PC-3 (cell line): ENCODE results near the gene ALG12. TPM values are rescaled to one million over a fixed set of nuclear protein-coding genes. Genes with fewer than 3 reads are reported as not detected.

Source experiments
- ATAC-seq: fragments of 200-7000 bp; cut with Tn5 transposase; 2 replicates; pipeline ENCODE4 v1.9.1; 2020; ENCODE audit warnings: mild to moderate bottlenecking, moderate library complexity
- BruUV-seq: library from RNA; stranded (reverse); fragments of 400-500 nt; replicated peaks from 2 replicates; lab custom pipeline; 2021; lab: Mats Ljungman, UMichigan
- CTCF ChIA-PET: fragments of 300-600 bp; sonication (Branson Sonifier 250); formaldehyde crosslinking; loops from one replicate; lab custom pipeline; 2022; ENCODE audit warnings: antibody characterized with exemption; lab: Charles Lee
- POLR2A ChIA-PET: fragments of 300-600 bp; sonication (Branson Sonifier 250); formaldehyde crosslinking; loops from one replicate; lab custom pipeline; 2022; ENCODE audit warnings: antibody characterized with exemption; ENCODE audit not compliant: unreplicated experiment; lab: Charles Lee
- DNase-seq: peaks from one replicate; pipeline ENCODE4 v3.0.0-alpha.2; 2015
- H2AFZ ChIP-seq: fragments of 300-600 bp; sonication (generic); 2 replicates; pipeline ENCODE4 v1.6.0; 2016; ENCODE audit warnings: antibody characterized with exemption, low read length
- H3F3A ChIP-seq: fragments of 300-600 bp; sonication (generic); one replicate; pipeline ENCODE4 v1.6.0; 2017; ENCODE audit warnings: antibody characterized with exemption, low read length, control low read depth, mild to moderate bottlenecking; ENCODE audit not compliant: unreplicated experiment
- H3K27ac ChIP-seq: fragments of 300-600 bp; sonication (generic); 2 replicates; pipeline ENCODE4 v1.5.1; 2016; ENCODE audit warnings: mild to moderate bottlenecking, low read length
- H3K27me3 ChIP-seq: fragments of 300-600 bp; sonication (generic); 2 replicates; pipeline ENCODE4 v1.6.1; 2016; ENCODE audit warnings: low read length, mixed read lengths
- H3K36me3 ChIP-seq: fragments of 300-600 bp; sonication (generic); 2 replicates; pipeline ENCODE4 v1.6.1; 2016; ENCODE audit warnings: low read depth, mixed run types, low read length, mixed read lengths
- H3K4me1 ChIP-seq: fragments of 300-600 bp; sonication (generic); 2 replicates; pipeline ENCODE4 v1.5.1; 2016; ENCODE audit warnings: low read length; ENCODE audit not compliant: insufficient read depth
- H3K4me2 ChIP-seq: fragments of 300-600 bp; sonication (generic); 2 replicates; pipeline ENCODE4 v1.6.0; 2016; ENCODE audit warnings: low read length
- H3K4me3 ChIP-seq: fragments of 300-600 bp; sonication (generic); 2 replicates; pipeline ENCODE4 v1.5.1; 2016; ENCODE audit warnings: mild to moderate bottlenecking, low read length, mixed read lengths
- H3K79me2 ChIP-seq: fragments of 300-600 bp; sonication (generic); 2 replicates; pipeline ENCODE4 v1.6.1; 2017; ENCODE audit warnings: low read length, mixed read lengths
- H3K9ac ChIP-seq: fragments of 300-600 bp; sonication (generic); 2 replicates; pipeline ENCODE4 v1.6.0; 2016; ENCODE audit warnings: mild to moderate bottlenecking, low read length
- H3K9me2 ChIP-seq: fragments of 300-600 bp; sonication (generic); replicated peaks from 2 replicates; pipeline ENCODE4 v1.6.1; 2016; ENCODE audit warnings: mixed run types, low read length, mixed read lengths
- H3K9me3 ChIP-seq: fragments of 300-600 bp; sonication (generic); 2 replicates; pipeline ENCODE4 v1.6.1; 2016; ENCODE audit warnings: low read length, mixed read lengths
- H4K20me1 ChIP-seq: fragments of 300-600 bp; sonication (generic); 2 replicates; pipeline ENCODE4 v1.6.1; 2016; ENCODE audit warnings: low read length, mixed read lengths
- CTCF ChIP-seq: fragments of 300-600 bp; sonication (generic); conservative IDR thresholded peaks from 2 replicates; pipeline ENCODE4 v1.5.1; 2017; ENCODE audit warnings: antibody characterized with exemption, low read depth, mild to moderate bottlenecking, low read length
- EZH2 ChIP-seq: fragments of 300-600 bp; sonication (generic); IDR thresholded peaks from one replicate; pipeline ENCODE4 v1.6.1; 2017; ENCODE audit warnings: antibody characterized with exemption, mild to moderate bottlenecking, low read length; ENCODE audit not compliant: unreplicated experiment
- EZH2phosphoT487 ChIP-seq: fragments of 300-600 bp; sonication (generic); IDR thresholded peaks from 2 replicates; pipeline ENCODE4 v1.6.1; 2018; ENCODE audit warnings: mild to moderate bottlenecking, antibody characterized with exemption, low read length, borderline replicate concordance
- intact Hi-C: fragments of 100-400 bp; cut with micrococcal nuclease; formaldehyde crosslinking; loops from 2 replicates; pipeline ENCODE4 v1.9.0; 2023
- total RNA-seq: library from RNA; depleted of rRNA; stranded (reverse); fragments of >200 nt; gene quantifications from 2 replicates; pipeline ENCODE4 v1.2.3, GENCODE V29; 2014

Gene ALG12
- total RNA-seq, 1 experiment from 2014 or later: 12.1 TPM

- H3K9me2 ChIP-seq: no peaks in the 10 kb centered on the region
- DNase-seq: no peak
- no peaks in the 10 kb centered on the region for H3K27me3 ChIP-seq
- ChIA-PET POLR2A (no interaction called here), CTCF (interaction anchor here (1.6 kb wide), 1 partner anchor 100 kb away, joined by 15 read pairs; no protein-coding TSS in a partner anchor)
- H3K4me2 ChIP-seq: peak overlapping the region; percentile 82
- intact Hi-C loops: loop anchor here (5.0 kb wide), 2 partner anchors 62 to 212 kb away; no protein-coding TSS in a partner anchor
- no peak overlapping the region for H3K9ac ChIP-seq
- H3K36me3 ChIP-seq: no peaks in the 10 kb centered on the region
- no peak for ATAC-seq
- TF ChIP-seq EZH2 (no peak), EZH2phosphoT487 (no peak), CTCF (no peak)
- H3K27ac ChIP-seq: no peak overlapping the region
- BruUV-seq: no TSS peak
- H4K20me1 ChIP-seq: no peaks in the 10 kb centered on the region
- peak overlapping the region; percentile 53; the same call in 1 of the 2 replicates for H3K4me3 ChIP-seq
- H3K4me1 ChIP-seq: peaks cover 18% of the 10 kb centered on the region
- H2AFZ ChIP-seq: peak overlapping the region; percentile 57; the same call in 1 of the 2 replicates
- no peaks in the 10 kb centered on the region for H3K9me3 ChIP-seq
- no peaks in the 10 kb centered on the region for H3K79me2 ChIP-seq
- H3F3A ChIP-seq: no peaks in the 10 kb centered on the region
These were observed 11.8 kb upstream of the ALG12 start for GRCh38 chr22:49929994-49930575.

GRCh38 chr22:49929211-49929979 lies 11.2 kb upstream of the ALG12 start:
- no peak overlapping the region for H3K9ac ChIP-seq
- DNase-seq (peak; percentile 62), ATAC-seq (peak; percentile 74)
- no peak overlapping the region for H3K27ac ChIP-seq
- no peaks in the 10 kb centered on the region for H3K9me3 ChIP-seq
- H3K4me3 ChIP-seq: peak overlapping the region; percentile 53; the same call in 1 of the 2 replicates
- TF ChIP-seq EZH2phosphoT487 (no peak), CTCF (peak; percentile 57)
- peak overlapping the region; percentile 57; the same call in 1 of the 2 replicates for H2AFZ ChIP-seq
- ChIA-PET CTCF (no interaction called here), POLR2A (no interaction called here)
- no peaks in the 10 kb centered on the region for H4K20me1 ChIP-seq
- H3K4me1 ChIP-seq: peaks cover 12% of the 10 kb centered on the region
- no peaks in the 10 kb centered on the region for H3K36me3 ChIP-seq
- no TSS peak for BruUV-seq
- no peaks in the 10 kb centered on the region for H3K9me2 ChIP-seq
- no peaks in the 10 kb centered on the region for H3K79me2 ChIP-seq
- H3K27me3 ChIP-seq: no peaks in the 10 kb centered on the region
- no peaks in the 10 kb centered on the region for H3F3A ChIP-seq
- intact Hi-C loops: no loop called here
- H3K4me2 ChIP-seq: peak overlapping the region; percentile 82
